Measurements from ENCODE around the gene ADAMTS9. TPM values are rescaled to one million over a fixed set of nuclear protein-coding genes. Genes with fewer than 3 reads are reported as not detected.

ADAMTS9 gene
- total RNA-seq, 1 experiment from 2014 or later: 1.2 TPM

DNA sequence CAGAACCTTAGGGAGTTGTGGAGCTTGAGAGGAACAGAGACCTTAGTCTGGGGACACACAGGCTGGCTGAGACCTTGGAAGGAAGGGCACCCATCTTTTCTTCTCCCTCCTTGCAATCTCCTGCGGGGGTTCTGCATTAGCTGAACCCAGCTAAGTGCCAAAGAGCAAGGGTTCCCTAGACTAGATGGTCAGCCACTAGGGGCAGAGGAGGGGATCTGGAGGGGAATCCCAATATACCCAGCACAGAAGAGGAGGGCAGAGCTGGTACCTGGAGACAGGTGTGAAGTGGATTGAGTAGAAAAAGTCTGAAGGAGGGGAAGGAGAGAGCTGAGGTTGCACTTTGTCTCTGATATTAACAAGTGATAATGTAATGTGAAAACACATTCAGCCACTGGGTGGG is 212.8 kb downstream of the ADAMTS9 start:
- intact Hi-C loops (cut with micrococcal nuclease; ENCODE audit: unreplicated experiment): no loop called here
- CTCF ChIA-PET: no interaction called here
- H3K36me3 ChIP-seq (ENCODE audit: low read depth): no peaks in the 10 kb centered on the region
- BruUV-seq (replicated peaks): no TSS peak
- no peak overlapping the region for H3K27ac ChIP-seq
- no peaks in the 10 kb centered on the region for H3K9me2 ChIP-seq (ENCODE audit: insufficient read depth)
- no peak overlapping the region for H2AFZ ChIP-seq
- no peaks in the 10 kb centered on the region for H4K20me1 ChIP-seq (ENCODE audit: insufficient read depth)
- POLR2A ChIA-PET (ENCODE audit: unreplicated experiment): no interaction called here
- no peaks in the 10 kb centered on the region for H3K27me3 ChIP-seq (ENCODE audit: insufficient read depth, low read depth)
- H3K4me1 ChIP-seq (replicated peaks; ENCODE audit: insufficient read depth): no peaks in the 10 kb centered on the region
- no peaks in the 10 kb centered on the region for H3K79me2 ChIP-seq (ENCODE audit: low read depth)
- H3K9me3 ChIP-seq (ENCODE audit: insufficient read depth, low read depth): no peaks in the 10 kb centered on the region
- DNase-seq: no peak
- H3F3A ChIP-seq (ENCODE audit: insufficient read depth, low read depth): no peaks in the 10 kb centered on the region
- H3K4me2 ChIP-seq: no peak overlapping the region
- no peak overlapping the region for H3K4me3 ChIP-seq
- TF ChIP-seq EZH2 (IDR thresholded peaks at IDR 0.05; ENCODE audit: low read depth): no peak
- TF ChIP-seq, protein P1, sequence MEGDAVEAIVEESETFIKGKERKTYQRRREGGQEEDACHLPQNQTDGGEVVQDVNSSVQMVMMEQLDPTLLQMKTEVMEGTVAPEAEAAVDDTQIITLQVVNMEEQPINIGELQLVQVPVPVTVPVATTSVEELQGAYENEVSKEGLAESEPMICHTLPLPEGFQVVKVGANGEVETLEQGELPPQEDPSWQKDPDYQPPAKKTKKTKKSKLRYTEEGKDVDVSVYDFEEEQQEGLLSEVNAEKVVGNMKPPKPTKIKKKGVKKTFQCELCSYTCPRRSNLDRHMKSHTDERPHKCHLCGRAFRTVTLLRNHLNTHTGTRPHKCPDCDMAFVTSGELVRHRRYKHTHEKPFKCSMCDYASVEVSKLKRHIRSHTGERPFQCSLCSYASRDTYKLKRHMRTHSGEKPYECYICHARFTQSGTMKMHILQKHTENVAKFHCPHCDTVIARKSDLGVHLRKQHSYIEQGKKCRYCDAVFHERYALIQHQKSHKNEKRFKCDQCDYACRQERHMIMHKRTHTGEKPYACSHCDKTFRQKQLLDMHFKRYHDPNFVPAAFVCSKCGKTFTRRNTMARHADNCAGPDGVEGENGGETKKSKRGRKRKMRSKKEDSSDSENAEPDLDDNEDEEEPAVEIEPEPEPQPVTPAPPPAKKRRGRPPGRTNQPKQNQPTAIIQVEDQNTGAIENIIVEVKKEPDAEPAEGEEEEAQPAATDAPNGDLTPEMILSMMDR (conservative IDR thresholded peaks at IDR 0.05): no peak

DNA sequence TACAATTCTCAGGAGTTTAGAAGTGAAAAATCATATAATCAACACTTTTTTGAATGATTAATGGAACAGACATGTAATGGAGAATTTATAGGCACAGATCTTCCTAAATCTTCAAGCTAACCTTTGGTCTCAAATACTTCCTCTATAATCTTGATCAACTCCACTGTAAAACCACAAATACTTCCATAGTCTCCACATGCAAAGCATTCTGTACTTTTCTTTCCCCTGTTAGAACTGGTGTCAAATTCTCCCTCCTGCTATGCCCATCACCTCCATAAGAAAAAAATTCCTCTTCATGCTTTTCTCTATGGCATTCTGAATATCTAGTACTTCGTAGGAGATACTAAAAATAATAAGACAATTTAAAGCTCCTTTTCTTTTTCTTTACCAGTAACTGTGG is 214.3 kb downstream of the ADAMTS9 start:
- CTCF ChIA-PET: no interaction called here

DNA sequence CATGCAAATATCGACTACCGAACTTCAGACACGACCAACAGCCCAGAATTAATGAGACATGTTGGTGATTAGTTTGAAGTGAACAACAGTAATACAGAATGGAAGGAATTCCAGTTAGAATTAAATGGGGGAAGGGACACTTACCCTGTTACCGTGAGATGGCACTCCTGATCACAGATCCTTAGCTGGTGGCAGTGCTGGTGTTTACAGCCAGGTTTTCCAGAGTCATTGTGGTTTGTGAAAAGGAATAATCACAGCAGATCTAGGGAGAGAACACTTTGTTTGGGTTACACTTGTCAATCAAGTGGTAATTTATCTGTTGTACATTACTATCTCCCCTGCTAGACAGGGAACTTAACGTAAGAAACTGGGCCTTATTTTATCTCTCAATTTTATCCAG is 217.4 kb downstream of the ADAMTS9 start:
- intact Hi-C loops (cut with micrococcal nuclease; ENCODE audit: unreplicated experiment): no loop called here
- H3K27ac ChIP-seq: no peak overlapping the region
- no peak overlapping the region for H3K4me3 ChIP-seq
- no peaks in the 10 kb centered on the region for H3K9me3 ChIP-seq (ENCODE audit: insufficient read depth, low read depth)
- no peaks in the 10 kb centered on the region for H3K4me1 ChIP-seq (replicated peaks; ENCODE audit: insufficient read depth)
- H3K4me2 ChIP-seq: no peak overlapping the region
- ChIA-PET CTCF (no interaction called here), POLR2A (ENCODE audit: unreplicated experiment) (no interaction called here)
- DNase-seq: no peak
- TF ChIP-seq, protein P1 (conservative IDR thresholded peaks at IDR 0.05): no peak
- no peak for TF ChIP-seq EZH2 (IDR thresholded peaks at IDR 0.05; ENCODE audit: low read depth)
- no peaks in the 10 kb centered on the region for H3K27me3 ChIP-seq (ENCODE audit: insufficient read depth, low read depth)
- no peaks in the 10 kb centered on the region for H4K20me1 ChIP-seq (ENCODE audit: insufficient read depth)
- H3K79me2 ChIP-seq (ENCODE audit: low read depth): no peaks in the 10 kb centered on the region
- H3K9me2 ChIP-seq (ENCODE audit: insufficient read depth): no peaks in the 10 kb centered on the region
- H3F3A ChIP-seq (ENCODE audit: insufficient read depth, low read depth): no peaks in the 10 kb centered on the region
- H3K36me3 ChIP-seq (ENCODE audit: low read depth): no peaks in the 10 kb centered on the region
- H2AFZ ChIP-seq: no peak overlapping the region
- no TSS peak for BruUV-seq (replicated peaks)

More for the DNA sequence above, 214.3 kb downstream of the ADAMTS9 start:
- Histone ChIP-seq H3K79me2 (ENCODE audit: low read depth) (no peaks in the 10 kb centered on the region), H3K4me2 (no peak overlapping the region), H4K20me1 (ENCODE audit: insufficient read depth) (no peaks in the 10 kb centered on the region), H3K9me2 (ENCODE audit: insufficient read depth) (no peaks in the 10 kb centered on the region), H3F3A (ENCODE audit: insufficient read depth, low read depth) (no peaks in the 10 kb centered on the region), H3K4me3 (no peak overlapping the region), H3K36me3 (ENCODE audit: low read depth) (no peaks in the 10 kb centered on the region), H2AFZ (no peak overlapping the region), H3K27me3 (ENCODE audit: insufficient read depth, low read depth) (no peaks in the 10 kb centered on the region), H3K4me1 (replicated peaks; ENCODE audit: insufficient read depth) (no peaks in the 10 kb centered on the region), H3K27ac (no peak overlapping the region), H3K9me3 (ENCODE audit: insufficient read depth, low read depth) (no peaks in the 10 kb centered on the region)
- POLR2A ChIA-PET (ENCODE audit: unreplicated experiment): interaction anchor here (0.5 kb wide), 1 partner anchor 1378 kb away, joined by 4 read pairs; no protein-coding TSS in a partner anchor
- intact Hi-C loops (cut with micrococcal nuclease; ENCODE audit: unreplicated experiment): no loop called here
- TF ChIP-seq, protein P1 (conservative IDR thresholded peaks at IDR 0.05): no peak
- no peak for TF ChIP-seq EZH2 (IDR thresholded peaks at IDR 0.05; ENCODE audit: low read depth)
- no TSS peak for BruUV-seq (replicated peaks)
- DNase-seq: no peak

Data from PC-9 (cell line).